Upper lobe of right lung (tissue), 1 donor: Measurements from ENCODE around the gene GDF9. TPM values are rescaled to one million over a fixed set of nuclear protein-coding genes. Genes with fewer than 3 reads are reported as not detected.

Source experiments
- ATAC-seq: fragments of 200-7000 bp; cut with Tn5 transposase; one replicate; pipeline ENCODE4 v1.9.1; 2020; ENCODE audit warnings: mild to moderate bottlenecking, moderate library complexity
- DNase-seq: peaks from one replicate; pipeline ENCODE4 v3.0.0-alpha.2; 2020
- H3K27ac ChIP-seq: fragments of 200-600 bp; one replicate; pipeline ENCODE4 v1.8.0; 2022
- H3K27me3 ChIP-seq: fragments of 200-600 bp; one replicate; pipeline ENCODE4 v1.8.0; 2022; ENCODE audit warnings: mild to moderate bottlenecking
- H3K36me3 ChIP-seq: fragments of 200-600 bp; one replicate; pipeline ENCODE4 v1.8.0; 2022
- H3K4me1 ChIP-seq: fragments of 200-600 bp; one replicate; pipeline ENCODE4 v1.8.0; 2022
- H3K4me3 ChIP-seq: fragments of 200-600 bp; one replicate; pipeline ENCODE4 v1.8.0; 2022; ENCODE audit warnings: mild to moderate bottlenecking
- H3K9me3 ChIP-seq: fragments of 200-600 bp; one replicate; pipeline ENCODE4 v1.8.0; 2022
- CTCF ChIP-seq: fragments of 200-600 bp; IDR thresholded peaks from one replicate; pipeline ENCODE4 v1.8.0; 2022; ENCODE audit warnings: antibody characterized with exemption
- intact Hi-C: fragments of 100-400 bp; cut with DNase I; formaldehyde crosslinking; loops from one replicate; pipeline ENCODE4 v1.11.0; 2022
- total RNA-seq: library from RNA; stranded (reverse); fragmentation: NEBNext Ultra II Directional; extraction: Animal tissue kit (Norgen Biotek cat#: 25700); gene quantifications from one replicate; pipeline ENCODE4 v1.2.1, GENCODE V29; 2021
- donor health status: DM: no; HTN: yes; CAD: no; lungs with severe emphysema.

Gene GDF9
- total RNA-seq, 1 donor from 2014 or later: 0.46 TPM

GRCh38 chr5:132825033-132825833, 41.0 kb downstream of the GDF9 start:
- Histone ChIP-seq H3K36me3 (no peaks in the 10 kb centered on the region), H3K4me1 (peaks cover 21% of the 10 kb centered on the region), H3K4me3 (peak overlapping the region; percentile 10), H3K27ac (no peak overlapping the region), H3K9me3 (no peaks in the 10 kb centered on the region), H3K27me3 (no peaks in the 10 kb centered on the region)
- ATAC-seq (no peak), DNase-seq (no peak)
- TF ChIP-seq CTCF: no peak
- intact Hi-C loops: no loop called here

GRCh38 chr5:132824426-132824825, 41.8 kb downstream of the GDF9 start:
- DNase-seq: no peak
- Histone ChIP-seq H3K9me3 (no peaks in the 10 kb centered on the region), H3K36me3 (no peaks in the 10 kb centered on the region), H3K27ac (no peak overlapping the region), H3K4me3 (no peak overlapping the region), H3K27me3 (no peaks in the 10 kb centered on the region), H3K4me1 (peaks cover 16% of the 10 kb centered on the region)
- no peak for ATAC-seq
- intact Hi-C loops: no loop called here
- TF ChIP-seq CTCF: no peak

- Histone ChIP-seq H3K4me1 (peaks cover 8% of the 10 kb centered on the region), H3K4me3 (no peak overlapping the region), H3K9me3 (no peaks in the 10 kb centered on the region), H3K27me3 (no peaks in the 10 kb centered on the region), H3K36me3 (no peaks in the 10 kb centered on the region), H3K27ac (no peak overlapping the region)
- ATAC-seq (no peak), DNase-seq (no peak)
- no peak for TF ChIP-seq CTCF
- intact Hi-C loops: no loop called here
Measured at GRCh38 chr5:132823481-132824050, 42.7 kb downstream of the GDF9 start.

- DNase-seq: no peak
- Histone ChIP-seq H3K27me3 (no peaks in the 10 kb centered on the region), H3K9me3 (no peaks in the 10 kb centered on the region), H3K4me1 (peaks cover under 1% of the 10 kb centered on the region), H3K36me3 (no peaks in the 10 kb centered on the region), H3K4me3 (no peak overlapping the region), H3K27ac (no peak overlapping the region)
- TF ChIP-seq CTCF: no peak
- peak; percentile 29 for ATAC-seq
- intact Hi-C loops: no loop called here
Measured at GRCh38 chr5:132822650-132823480, 43.4 kb downstream of the GDF9 start.

- ATAC-seq (no peak), DNase-seq (no peak)
- no peak for TF ChIP-seq CTCF
- Histone ChIP-seq H3K9me3 (no peaks in the 10 kb centered on the region), H3K4me3 (no peak overlapping the region), H3K36me3 (no peaks in the 10 kb centered on the region), H3K27me3 (no peaks in the 10 kb centered on the region), H3K4me1 (no peaks in the 10 kb centered on the region), H3K27ac (no peak overlapping the region)
- intact Hi-C loops: no loop called here
Measured at GRCh38 chr5:132821791-132822190, 44.5 kb downstream of the GDF9 start.
